ENCODE results near the gene TP53AIP1.

TP53AIP1 gene

GRCh38 chr11:128906185-128907050 lies 36.3 kb downstream of the TP53AIP1 start:
- DNase-seq (ENCODE audit: low read depth in 3 of 3), result no peak

- no peak for DNase-seq (ENCODE audit: low read depth in 3 of 3)
Measured at GRCh38 chr11:128905345-128906184, 37.1 kb downstream of the TP53AIP1 start.

- DNase-seq (ENCODE audit: low read depth in 3 of 3), result no peak
Measured at GRCh38 chr11:128904656-128905344, 37.9 kb downstream of the TP53AIP1 start.

- no peak for DNase-seq (ENCODE audit: low read depth in 3 of 3)
Measured at GRCh38 chr11:128904303-128904655, 38.4 kb downstream of the TP53AIP1 start.

GRCh38 chr11:128903248-128904061 lies 39.2 kb downstream of the TP53AIP1 start:
- no peak for DNase-seq (ENCODE audit: low read depth in 3 of 3)

- DNase-seq (ENCODE audit: low read depth in 3 of 3), result no peak
Measured at GRCh38 chr11:128902515-128903066, 40.1 kb downstream of the TP53AIP1 start.

- no peak for DNase-seq (ENCODE audit: low read depth in 3 of 3)
Measured at GRCh38 chr11:128901653-128902514, 40.8 kb downstream of the TP53AIP1 start.

GRCh38 chr11:128900468-128900867 lies 42.2 kb downstream of the TP53AIP1 start:
- no peak for DNase-seq (ENCODE audit: low read depth in 3 of 3)

GRCh38 chr11:128898580-128899344 lies 43.9 kb downstream of the TP53AIP1 start:
- no peak for DNase-seq (ENCODE audit: low read depth in 3 of 3)

GRCh38 chr11:128897826-128898225 lies 44.8 kb downstream of the TP53AIP1 start:
- no peak for DNase-seq (ENCODE audit: low read depth in 3 of 3)

GRCh38 chr11:128896356-128896755 lies 46.3 kb downstream of the TP53AIP1 start:
- DNase-seq (ENCODE audit: low read depth in 3 of 3), result no peak

- no peak for DNase-seq (ENCODE audit: low read depth in 3 of 3)
Measured at GRCh38 chr11:128895526-128895925, 47.1 kb downstream of the TP53AIP1 start.

GRCh38 chr11:128894685-128895084 lies 48.0 kb downstream of the TP53AIP1 start:
- DNase-seq (ENCODE audit: low read depth in 3 of 3), result no peak

- no peak for DNase-seq (ENCODE audit: low read depth in 3 of 3)
Measured at GRCh38 chr11:128894286-128894681, 48.4 kb downstream of the TP53AIP1 start.

- DNase-seq (ENCODE audit: low read depth in 3 of 3), result no peak
Measured at GRCh38 chr11:128893578-128894285, 48.9 kb downstream of the TP53AIP1 start.

- DNase-seq (ENCODE audit: low read depth in 3 of 3), result no peak
Measured at GRCh38 chr11:128892866-128893565, 49.7 kb downstream of the TP53AIP1 start.

- no peak for DNase-seq (ENCODE audit: low read depth in 3 of 3)
Measured at GRCh38 chr11:128891913-128892398, 50.7 kb downstream of the TP53AIP1 start.
